GM10266 (cell line): Measurements from ENCODE around the gene MAP2K5.

Source experiments
- DNase-seq: peaks from one replicate; pipeline ENCODE4 v3.0.0; 2012; ENCODE audit errors: extremely low spot score
- CTCF ChIP-seq: IDR thresholded peaks from 2 replicates; pipeline ENCODE4 v1.5.1; 2012; ENCODE audit warnings: mild to moderate bottlenecking, low read depth; ENCODE audit not compliant: control insufficient read depth, insufficient read depth; ENCODE audit errors: missing control alignments

MAP2K5 gene

GRCh38 chr15:67775250-67775649 is 232.7 kb downstream of the MAP2K5 start:
- no peak for DNase-seq
- no peak for TF ChIP-seq CTCF

- no peak for DNase-seq
- no peak for TF ChIP-seq CTCF
Observed at GRCh38 chr15:67775998-67776397, 233.5 kb downstream of the MAP2K5 start.

GRCh38 chr15:67776600-67776999 is 234.1 kb downstream of the MAP2K5 start:
- no peak for DNase-seq

GRCh38 chr15:67777071-67777470 is 234.6 kb downstream of the MAP2K5 start:
- no peak for DNase-seq
- no peak for TF ChIP-seq CTCF

More at GRCh38 chr15:67776600-67776999, 234.1 kb downstream of the MAP2K5 start:
- no peak for TF ChIP-seq CTCF

GRCh38 chr15:67777773-67778172 is 235.3 kb downstream of the MAP2K5 start:
- no peak for DNase-seq
- no peak for TF ChIP-seq CTCF

GRCh38 chr15:67778968-67779548 is 236.6 kb downstream of the MAP2K5 start:
- no peak for TF ChIP-seq CTCF
- no peak for DNase-seq

- no peak for DNase-seq
- no peak for TF ChIP-seq CTCF
Observed at GRCh38 chr15:67779549-67780111, 237.1 kb downstream of the MAP2K5 start.
